SK-N-SH (cell line): ENCODE measurements around the gene G3BP1. TPM values are rescaled to one million over a fixed set of nuclear protein-coding genes. Genes with fewer than 3 reads are reported as not detected.

Source experiments
- CTCF ChIA-PET: fragments of 300-600, 350-600 bp; formaldehyde crosslinking; extraction: SDS; loops from one replicate; lab custom pipeline; 2021; lab: Yijun Ruan, JAX
- POLR2A ChIA-PET: fragments of 350-600 bp; sonication (Branson Sonifier 250); formaldehyde crosslinking; extraction: SDS; loops from one replicate; lab custom pipeline; 2020; ENCODE audit warnings: antibody characterized with exemption, inconsistent platforms; lab: Yijun Ruan, JAX
- DNase-seq: peaks from one replicate; pipeline ENCODE4 v3.0.0; 2012
- H2AFZ ChIP-seq: fragments of 200-600 bp; sonication (generic); 2 replicates; pipeline ENCODE4 v1.8.1; 2016; ENCODE audit warnings: antibody characterized with exemption, mild to moderate bottlenecking, low read depth
- H3F3A ChIP-seq: fragments of 200-600 bp; sonication (generic); replicated peaks from 2 replicates; pipeline ENCODE3; 2016; ENCODE audit warnings: antibody characterized with exemption, mild to moderate bottlenecking; ENCODE audit not compliant: insufficient read depth
- H3K27ac ChIP-seq, 2 experiments: fragments of 200-500 bp in 1 of 2; fragments of 200-600 bp in 1 of 2; sonication (Bioruptor generic) in 1 of 2; sonication (generic), shearing (Covaris generic) in 1 of 2; 2 replicates each; pipeline versions ENCODE4 v1.5.1 to v1.6.1; 2014 to 2016; ENCODE audit warnings: low read depth in 2 of 2, inconsistent platforms in 1 of 2, low read length in 1 of 2, mild to moderate bottlenecking in 1 of 2, mixed read lengths in 1 of 2
- H3K27me3 ChIP-seq: fragments of 200-600 bp; sonication (generic), shearing (Covaris generic); 2 replicates; pipeline ENCODE4 v1.6.1; 2016; ENCODE audit warnings: mixed run types; ENCODE audit not compliant: insufficient read depth
- H3K36me3 ChIP-seq, 2 experiments: fragments of 200-500 bp in 1 of 2; fragments of 200-600 bp in 1 of 2; sonication (Bioruptor generic) in 1 of 2; sonication (generic) in 1 of 2; replicated peaks in 1 of 2; 2 replicates each; pipeline versions ENCODE3 to v1.5.1; 2014 to 2016; ENCODE audit warnings: low read length in 1 of 2, mild to moderate bottlenecking in 1 of 2; ENCODE audit not compliant: insufficient read depth in 2 of 2, control insufficient read depth in 1 of 2
- H3K4me1 ChIP-seq, 2 experiments: fragments of 200-500 bp in 1 of 2; fragments of 200-600 bp in 1 of 2; sonication (Bioruptor generic) in 1 of 2; sonication (generic), shearing (Covaris generic) in 1 of 2; 2 replicates each; pipeline versions ENCODE4 v1.5.1 to v1.6.1; 2014 to 2016; ENCODE audit warnings: low read depth in 1 of 2, low read length in 1 of 2, mixed run types in 1 of 2; ENCODE audit not compliant: insufficient read depth in 2 of 2, control insufficient read depth in 1 of 2
- H3K4me2 ChIP-seq: fragments of 200-600 bp; sonication (generic), shearing (Covaris generic); 2 replicates; pipeline ENCODE4 v1.6.1; 2017; ENCODE audit warnings: mixed run types
- H3K4me3 ChIP-seq, 2 experiments: fragments of 200-500 bp in 1 of 2; fragments of 200-600 bp in 1 of 2; sonication (Bioruptor generic) in 1 of 2; sonication (generic), shearing (Covaris generic) in 1 of 2; 2 replicates each; pipeline versions ENCODE4 v1.5.1 to v1.8.1; 2014 to 2016; ENCODE audit warnings: low read depth in 2 of 2, inconsistent platforms in 1 of 2, low read length in 1 of 2, mild to moderate bottlenecking in 1 of 2, mixed read lengths in 1 of 2, moderate library complexity in 1 of 2
- H3K79me2 ChIP-seq: fragments of 200-600 bp; sonication (generic); 2 replicates; pipeline ENCODE4 v1.8.1; 2017; ENCODE audit warnings: mild to moderate bottlenecking; ENCODE audit not compliant: insufficient read depth
- H3K9ac ChIP-seq: fragments of 200-600 bp; sonication (generic); 2 replicates; pipeline ENCODE4 v1.6.1; 2017; ENCODE audit warnings: mixed run types
- H3K9me2 ChIP-seq: fragments of 200-600 bp; sonication (generic); 2 replicates; pipeline ENCODE4 v1.6.1; 2017; ENCODE audit warnings: mixed run types
- H3K9me3 ChIP-seq: fragments of 200-600 bp; sonication (generic); 2 replicates; pipeline ENCODE4 v1.6.1; 2017; ENCODE audit warnings: mixed run types, mild to moderate bottlenecking, moderate library complexity
- H4K20me1 ChIP-seq: fragments of 200-600 bp; sonication (generic); 2 replicates; pipeline ENCODE4 v1.6.1; 2017; ENCODE audit warnings: mild to moderate bottlenecking, mixed run types; ENCODE audit not compliant: insufficient read depth
- JUND ChIP-seq: IDR thresholded peaks from 2 replicates; pipeline ENCODE4 v1.4.0; 2012
- POLR2AphosphoS5 ChIP-seq: IDR thresholded peaks from 2 replicates; pipeline ENCODE4 v1.6.1; 2012; ENCODE audit warnings: low read depth, low read length
- TCF12 ChIP-seq: IDR thresholded peaks from 2 replicates; pipeline ENCODE4 v1.4.0; 2012
- WGBS: methylation state at CpG from one replicate; pipeline ENCODE4 v1.1.6; 2017; ENCODE audit warnings: low lambda C conversion rate; 5-methylcytosine and 5-hydroxymethylcytosine counted together
- polyA plus RNA-seq, 3 experiments: library from polyadenylated mRNA; depleted of rRNA; stranded (reverse); fragments of >200 nt; gene quantifications; 2 replicates each; pipeline ENCODE4 v1.2.3, GENCODE V29; 2012
- TF ChIP-seq, protein P1 (sequence below): IDR thresholded peaks from 2 replicates; pipeline ENCODE4 v1.6.1; 2012; ENCODE audit warnings: mild to moderate bottlenecking, low read depth, low read length, moderate library complexity

G3BP1 gene
- polyA plus RNA-seq, 1 of the 3 experiments (the other 2 are of a cell fraction): 21.7 TPM

DNA sequence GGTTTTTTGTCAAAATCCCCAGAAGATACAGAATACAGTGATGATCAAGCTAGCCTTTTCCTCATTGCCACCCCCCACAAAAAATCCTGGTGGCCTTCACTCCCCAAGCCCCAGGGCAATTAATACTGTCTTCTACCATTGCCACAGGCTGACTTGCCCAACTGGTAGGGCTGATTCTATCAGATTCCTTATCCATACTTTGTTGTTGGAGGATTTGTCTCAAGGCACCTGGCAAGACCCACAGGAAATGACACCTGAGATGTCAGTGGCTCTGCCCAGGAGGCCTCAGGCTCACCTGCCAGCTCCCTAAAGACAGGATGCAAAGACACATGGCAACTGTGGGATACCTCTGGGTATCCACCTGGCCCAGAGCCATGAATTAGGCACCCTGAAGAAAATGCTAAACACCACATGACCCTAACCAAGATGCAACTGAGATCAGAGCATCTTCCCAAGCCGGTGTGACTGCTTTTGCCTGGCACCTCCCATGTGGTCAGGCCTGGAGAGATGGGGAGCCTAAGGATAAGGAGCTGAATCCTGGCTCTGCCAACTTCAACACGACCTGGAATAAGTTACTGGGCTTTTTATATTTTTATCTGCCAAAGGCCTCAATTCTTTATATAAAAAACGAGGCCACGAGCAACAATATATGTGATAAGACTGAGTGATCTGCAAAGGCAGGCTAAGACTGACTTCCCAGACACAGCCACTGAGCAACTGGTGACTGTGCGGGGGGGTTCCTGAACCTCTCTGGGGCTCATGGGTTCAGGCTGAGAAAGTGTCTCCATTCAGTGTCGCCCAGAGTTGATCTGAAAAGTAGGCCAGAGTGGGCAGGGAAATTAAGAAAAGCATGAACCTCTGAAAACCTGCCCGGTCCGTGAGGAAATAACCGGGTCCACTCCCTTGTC is 14.3 kb upstream of the G3BP1 start:
- Histone ChIP-seq H3K9ac (peak overlapping the region; percentile 86), H3K4me1 (peaks cover 0 to 17% of the 10 kb centered on the region in 2 experiments; a peak in 1 of 4 replicates), H3K4me2 (peak overlapping the region; percentile 92), H3K36me3 (peaks cover 2 to 12% of the 10 kb centered on the region in 2 experiments), H3K79me2 (peaks cover 53% of the 10 kb centered on the region), H3K9me2 (no peaks in the 10 kb centered on the region), H4K20me1 (no peaks in the 10 kb centered on the region), H3K27ac (peak overlapping the region; percentile 48 to 59; a peak in 2 of 4 replicates), H3K9me3 (no peaks in the 10 kb centered on the region), H2AFZ (0 out of 2 replicates have a peak overlapping the region, but pooled peaks have one; percentile 88), H3F3A (no peaks in the 10 kb centered on the region), H3K27me3 (no peaks in the 10 kb centered on the region), H3K4me3 (peak overlapping the region; percentile 73 to 85)
- no peak for DNase-seq
- TF ChIP-seq TCF12 (no peak), JUND (no peak)
- TF ChIP-seq, protein P1, sequence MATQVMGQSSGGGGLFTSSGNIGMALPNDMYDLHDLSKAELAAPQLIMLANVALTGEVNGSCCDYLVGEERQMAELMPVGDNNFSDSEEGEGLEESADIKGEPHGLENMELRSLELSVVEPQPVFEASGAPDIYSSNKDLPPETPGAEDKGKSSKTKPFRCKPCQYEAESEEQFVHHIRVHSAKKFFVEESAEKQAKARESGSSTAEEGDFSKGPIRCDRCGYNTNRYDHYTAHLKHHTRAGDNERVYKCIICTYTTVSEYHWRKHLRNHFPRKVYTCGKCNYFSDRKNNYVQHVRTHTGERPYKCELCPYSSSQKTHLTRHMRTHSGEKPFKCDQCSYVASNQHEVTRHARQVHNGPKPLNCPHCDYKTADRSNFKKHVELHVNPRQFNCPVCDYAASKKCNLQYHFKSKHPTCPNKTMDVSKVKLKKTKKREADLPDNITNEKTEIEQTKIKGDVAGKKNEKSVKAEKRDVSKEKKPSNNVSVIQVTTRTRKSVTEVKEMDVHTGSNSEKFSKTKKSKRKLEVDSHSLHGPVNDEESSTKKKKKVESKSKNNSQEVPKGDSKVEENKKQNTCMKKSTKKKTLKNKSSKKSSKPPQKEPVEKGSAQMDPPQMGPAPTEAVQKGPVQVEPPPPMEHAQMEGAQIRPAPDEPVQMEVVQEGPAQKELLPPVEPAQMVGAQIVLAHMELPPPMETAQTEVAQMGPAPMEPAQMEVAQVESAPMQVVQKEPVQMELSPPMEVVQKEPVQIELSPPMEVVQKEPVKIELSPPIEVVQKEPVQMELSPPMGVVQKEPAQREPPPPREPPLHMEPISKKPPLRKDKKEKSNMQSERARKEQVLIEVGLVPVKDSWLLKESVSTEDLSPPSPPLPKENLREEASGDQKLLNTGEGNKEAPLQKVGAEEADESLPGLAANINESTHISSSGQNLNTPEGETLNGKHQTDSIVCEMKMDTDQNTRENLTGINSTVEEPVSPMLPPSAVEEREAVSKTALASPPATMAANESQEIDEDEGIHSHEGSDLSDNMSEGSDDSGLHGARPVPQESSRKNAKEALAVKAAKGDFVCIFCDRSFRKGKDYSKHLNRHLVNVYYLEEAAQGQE: no peak
- POLR2A ChIA-PET: interaction anchor here (0.8 to 2.1 kb wide), 2 partner anchors 9 to 14 kb away, joined by 3 to 10 read pairs; partner anchors contain the start of gene G3BP1
- CTCF ChIA-PET: interaction anchor here (0.9 to 3.5 kb wide), 6 partner anchors 14 to 99 kb away, joined by 3 to 28 read pairs (median 6); partner anchors contain the start of gene G3BP1
- WGBS: 26% methylated on average over 9 of the region's 9 CpGs

DNA sequence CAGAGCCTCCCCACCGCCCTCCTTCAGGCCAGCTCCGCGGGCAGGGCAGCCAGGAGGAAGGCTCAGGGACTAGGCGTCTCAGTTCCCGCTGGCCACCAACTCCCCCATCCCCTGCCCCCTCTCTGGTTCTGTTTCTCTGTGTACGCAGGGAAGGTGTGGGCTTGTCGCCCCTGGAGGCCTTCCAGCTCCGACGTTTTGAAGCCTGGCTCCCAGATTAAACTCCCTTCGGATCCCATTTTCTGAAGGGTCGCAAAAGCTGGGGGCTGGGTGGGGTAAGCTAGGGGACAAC is 13.7 kb upstream of the G3BP1 start:
- Histone ChIP-seq H3K9me3 (no peaks in the 10 kb centered on the region), H3K4me2 (peak overlapping the region; percentile 92), H2AFZ (peak overlapping the region; percentile 88; the same call in 1 of the 2 replicates), H3K27me3 (no peaks in the 10 kb centered on the region), H3K79me2 (peaks cover 48% of the 10 kb centered on the region), H3K27ac (peak overlapping the region; percentile 48 to 59; a peak in 2 of 4 replicates), H3K4me3 (peak overlapping the region; percentile 73 to 85), H4K20me1 (no peaks in the 10 kb centered on the region), H3K9me2 (no peaks in the 10 kb centered on the region), H3F3A (no peaks in the 10 kb centered on the region), H3K4me1 (peaks cover 0 to 17% of the 10 kb centered on the region in 2 experiments; a peak in 1 of 4 replicates), H3K9ac (peak overlapping the region; percentile 86), H3K36me3 (peaks cover under 1 to 9% of the 10 kb centered on the region in 2 experiments)
- TF ChIP-seq POLR2AphosphoS5: no peak
- ChIA-PET POLR2A (interaction anchor here (0.8 to 2.1 kb wide), 2 partner anchors 9 to 13 kb away, joined by 3 to 10 read pairs; partner anchors contain the start of gene G3BP1), CTCF (interaction anchor here (1.2 to 3.5 kb wide), 5 partner anchors 12 to 99 kb away, joined by 3 to 28 read pairs (median 9); partner anchors contain the start of gene G3BP1)
- WGBS: 0% methylated on average over 11 of the region's 11 CpGs
- no peak for DNase-seq
